NCI-H2171 treated with DMSO at 0.1 percent for 48 hours (cell line): ENCODE data around the gene TMEM108.

ENCODE experiments used
- DNase-seq: peaks from one replicate; lab custom pipeline; 2025; lab: John Stamatoyannopoulos, UW

TMEM108 gene

GRCh38 chr3:133167340-133168024 is 129.3 kb downstream of the TMEM108 start:
- DNase-seq = no peak

GRCh38 chr3:133168025-133168401 is 129.8 kb downstream of the TMEM108 start:
- DNase-seq = no peak

- DNase-seq = peak; percentile 97
Observed at GRCh38 chr3:133169331-133170068, 131.3 kb downstream of the TMEM108 start.

DNA sequence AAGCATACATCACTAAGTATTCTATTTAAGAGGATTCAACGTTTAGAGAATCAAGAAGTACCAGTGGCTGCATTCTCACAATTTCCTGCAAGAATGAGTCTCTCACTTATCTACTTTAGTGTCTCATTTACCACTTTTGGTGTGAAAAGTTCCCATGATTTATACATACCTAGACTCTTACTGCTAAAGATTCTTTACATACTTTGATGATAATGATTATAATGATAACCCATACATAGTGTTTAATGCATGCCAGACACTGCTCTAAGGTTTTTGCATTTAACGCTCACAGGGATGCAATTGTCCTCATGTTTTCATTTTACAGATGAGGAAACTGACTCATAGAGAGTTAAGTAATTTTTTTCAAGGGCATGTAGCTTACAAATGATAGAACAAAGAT is 133.6 kb downstream of the TMEM108 start:
- DNase-seq = no peak

DNA sequence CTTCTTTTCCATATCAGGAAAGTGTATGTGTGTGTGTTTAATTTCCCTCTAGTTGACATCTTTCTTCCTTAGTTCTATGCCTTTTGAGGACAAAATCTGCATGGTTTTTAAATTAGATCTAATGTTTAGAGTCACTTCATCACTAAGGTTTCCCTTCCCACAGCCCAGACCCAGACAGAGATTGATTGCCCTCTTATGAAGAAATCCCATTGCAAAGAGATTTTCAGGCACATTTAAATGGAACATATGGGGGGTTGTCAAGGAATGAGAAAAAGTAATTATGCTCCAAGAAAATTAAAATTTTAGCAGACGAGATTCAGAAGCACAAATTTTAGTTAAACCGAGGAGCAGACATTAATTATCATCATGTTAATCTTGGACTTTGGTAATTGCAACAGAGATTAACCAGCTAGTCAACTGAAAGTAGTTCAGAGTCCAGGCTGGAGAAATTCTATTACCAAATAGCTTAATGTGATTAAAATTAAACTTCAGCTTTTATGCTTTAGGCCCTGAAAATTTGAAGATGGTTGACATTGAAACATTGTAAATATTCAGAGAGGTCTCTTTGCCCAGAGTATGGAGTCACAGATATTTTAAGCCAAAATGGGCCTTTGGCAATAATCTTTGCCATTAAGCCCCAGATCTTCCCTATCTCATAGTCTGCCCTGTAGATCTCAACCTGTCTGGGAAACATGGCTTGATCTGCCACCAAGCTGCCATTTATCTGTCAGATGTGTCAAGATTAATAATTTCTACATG is 143.4 kb downstream of the TMEM108 start:
- DNase-seq = no peak

GRCh38 chr3:133187870-133188379 is 149.7 kb downstream of the TMEM108 start:
- DNase-seq = no peak

- no peak for DNase-seq
Observed at GRCh38 chr3:133188996-133189395, 150.8 kb downstream of the TMEM108 start.

GRCh38 chr3:133189893-133190292 is 151.7 kb downstream of the TMEM108 start:
- DNase-seq = no peak

DNA sequence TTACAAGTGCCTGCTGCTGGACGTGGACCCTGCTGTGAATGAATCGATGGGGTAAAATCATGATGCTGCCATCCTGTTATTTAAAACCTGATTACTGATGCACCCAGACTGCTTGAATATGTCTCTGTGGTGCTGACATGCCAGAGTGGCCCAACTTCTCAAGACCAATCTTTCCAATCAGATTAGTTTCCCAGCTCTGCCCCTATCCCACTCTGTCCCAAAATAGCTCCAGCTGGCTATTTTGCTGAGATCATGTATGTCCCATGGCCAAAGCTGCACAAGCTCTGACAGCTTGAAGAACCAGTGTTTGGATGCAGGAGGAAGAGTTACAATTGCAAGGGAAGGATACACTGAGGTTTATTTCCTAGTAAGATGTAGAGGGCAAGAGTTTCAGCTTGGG is 153.6 kb downstream of the TMEM108 start:
- DNase-seq = no peak

DNA sequence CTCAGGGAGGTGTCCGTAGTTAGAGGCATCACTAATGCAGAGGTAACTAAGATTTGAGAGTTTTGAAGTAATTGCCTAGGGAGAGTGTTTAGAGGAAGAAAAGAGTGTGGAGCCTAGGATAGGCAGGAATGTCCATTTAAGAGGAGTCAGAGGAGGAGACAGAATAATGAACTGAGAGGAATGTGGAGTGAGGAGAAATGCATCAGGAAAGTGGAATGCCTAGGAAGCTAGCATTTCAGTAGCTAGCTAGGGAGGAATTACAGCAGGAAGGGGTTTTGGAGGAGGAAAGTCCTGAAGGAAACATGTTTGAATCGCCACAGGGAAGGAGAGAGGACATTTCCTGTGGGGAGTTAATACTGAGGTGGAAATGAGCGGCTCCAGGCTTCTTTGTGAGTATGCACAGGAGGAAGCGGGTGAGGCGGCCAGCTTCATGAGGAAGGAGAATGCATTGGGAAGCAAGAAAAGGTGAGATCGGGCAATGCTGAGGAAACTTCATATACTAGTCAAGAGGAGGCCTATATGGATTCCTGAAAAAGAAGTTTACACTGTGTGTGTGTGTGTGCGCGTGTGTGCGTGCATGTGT is 154.3 kb downstream of the TMEM108 start:
- no peak for DNase-seq

GRCh38 chr3:133192967-133193366 is 154.8 kb downstream of the TMEM108 start:
- no peak for DNase-seq

DNA sequence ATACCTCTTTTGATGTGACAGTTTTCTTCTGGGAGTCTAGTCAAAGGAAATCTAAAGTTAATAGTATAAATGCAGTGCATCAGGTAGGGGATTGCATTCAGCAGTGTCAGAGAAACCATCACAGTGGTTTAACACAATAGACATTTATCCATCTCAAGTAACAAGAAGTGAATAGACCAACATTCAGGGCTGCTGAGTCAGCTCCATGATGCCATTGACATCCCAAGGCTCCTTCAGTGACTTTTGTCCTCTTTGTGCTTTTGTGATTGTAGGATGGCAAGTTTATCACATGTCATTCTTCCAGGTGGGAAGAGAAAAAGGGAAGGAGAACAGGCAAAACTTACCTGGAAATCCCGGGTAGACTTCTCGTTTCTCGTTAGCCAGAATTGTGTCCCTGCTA is 158.3 kb downstream of the TMEM108 start:
- no peak for DNase-seq

DNA sequence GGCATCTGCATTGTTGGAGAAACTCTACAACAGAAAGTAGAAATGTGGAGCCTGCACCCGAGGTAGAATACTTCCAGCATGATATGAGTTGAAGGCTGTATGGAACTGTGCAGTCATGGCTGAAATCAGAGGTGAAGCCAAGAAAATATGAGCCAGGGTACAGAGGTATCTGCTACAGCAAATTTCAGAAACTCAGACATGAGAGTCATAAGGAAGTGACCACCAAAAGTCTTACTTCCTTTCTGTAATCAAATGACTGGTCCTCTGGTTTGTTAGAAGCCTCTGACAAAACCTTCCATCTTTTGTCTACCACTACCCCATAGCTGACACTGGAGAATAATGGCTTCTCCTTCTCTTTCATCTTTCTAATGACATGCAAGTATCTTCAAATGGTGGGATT is 159.4 kb downstream of the TMEM108 start:
- DNase-seq = no peak

DNA sequence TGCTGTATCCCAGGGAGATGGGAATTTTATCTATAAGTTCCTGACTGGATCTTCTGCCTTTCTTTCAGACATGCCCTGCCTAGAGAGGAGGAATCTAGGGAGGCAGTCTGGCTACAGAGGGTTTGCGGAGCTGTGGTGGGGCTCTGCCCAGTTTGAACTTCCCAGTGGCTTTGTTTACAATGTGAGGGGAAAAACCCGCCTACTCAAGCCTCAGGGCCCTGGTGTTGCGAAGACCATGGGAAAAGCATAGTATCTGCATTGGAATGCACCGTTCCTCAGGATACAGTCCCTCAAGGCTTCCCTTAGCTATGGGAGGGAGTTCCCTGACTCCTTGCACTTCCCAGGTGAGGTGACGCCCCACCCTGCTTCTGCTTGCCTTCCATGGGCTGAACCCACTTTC is 168.7 kb downstream of the TMEM108 start:
- no peak for DNase-seq

- no peak for DNase-seq
Observed at GRCh38 chr3:133208184-133208583, 170.0 kb downstream of the TMEM108 start.

GRCh38 chr3:133209871-133210550 is 171.8 kb downstream of the TMEM108 start:
- no peak for DNase-seq

DNA sequence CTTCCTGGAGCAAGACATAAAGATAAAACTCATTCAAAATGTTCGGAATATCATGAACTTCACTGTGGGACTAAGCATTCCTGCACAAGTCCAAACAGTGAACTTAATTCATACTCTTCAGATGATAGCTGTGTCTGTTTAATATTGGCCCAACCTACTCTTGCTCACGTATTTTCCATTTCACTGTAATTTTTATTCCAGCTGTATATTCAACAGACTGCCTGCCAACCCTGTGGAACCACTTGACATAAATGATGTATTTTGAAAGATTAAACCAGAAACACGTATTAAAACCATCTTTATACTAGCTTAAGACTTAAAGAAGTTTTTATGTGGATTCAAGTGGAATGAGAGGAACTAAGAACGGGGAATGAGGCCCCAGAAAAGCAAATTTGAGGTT is 172.5 kb downstream of the TMEM108 start:
- no peak for DNase-seq

DNA sequence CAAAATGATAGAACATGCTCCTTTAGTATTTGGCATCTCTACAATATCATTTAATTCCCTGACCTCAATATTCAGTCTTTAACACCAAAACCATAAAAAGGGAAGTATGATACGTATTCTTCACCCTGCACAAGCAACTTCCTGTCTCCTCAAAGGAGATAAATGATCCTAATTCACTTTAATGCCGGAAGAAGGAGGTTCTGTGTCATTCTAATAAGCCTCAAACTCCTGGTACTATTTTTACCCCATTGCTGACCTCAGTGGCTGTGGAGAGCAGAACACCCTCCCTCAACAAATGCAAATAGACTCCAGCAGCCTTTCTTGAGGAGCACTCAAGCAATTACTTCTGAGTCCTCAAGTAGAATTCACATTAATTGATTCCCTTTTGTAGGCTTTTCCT is 173.3 kb downstream of the TMEM108 start:
- DNase-seq = no peak

- DNase-seq = no peak
Observed at GRCh38 chr3:133211856-133212255, 173.7 kb downstream of the TMEM108 start.

- no peak for DNase-seq
Observed at GRCh38 chr3:133213937-133214336, 175.7 kb downstream of the TMEM108 start.

DNA sequence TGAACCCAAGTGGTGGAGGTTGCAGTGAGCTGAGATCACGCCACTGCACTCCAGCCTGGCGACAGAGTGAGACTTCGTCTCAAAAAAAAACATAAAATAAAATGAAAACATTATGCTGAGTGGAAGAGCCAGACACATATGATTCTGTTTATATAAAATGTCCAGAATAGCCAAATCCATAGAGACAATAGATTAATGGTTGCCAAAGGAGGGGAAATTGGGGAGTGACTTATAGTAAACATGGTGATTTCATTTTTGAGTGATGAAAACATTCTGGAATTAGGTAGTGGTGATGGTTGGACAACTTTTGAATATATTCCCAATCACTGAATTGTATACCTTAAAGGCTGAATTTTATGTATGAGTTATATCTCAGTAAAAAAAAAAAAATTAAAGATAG is 189.6 kb downstream of the TMEM108 start:
- no peak for DNase-seq

- DNase-seq = no peak
Observed at GRCh38 chr3:133230195-133230594, 192.0 kb downstream of the TMEM108 start.
